IMR-90 (cell line): ENCODE results near the gene IL24.

ENCODE experiments used
- CTCF ChIP-seq: conservative IDR thresholded peaks from 2 replicates; pipeline ENCODE4 v1.5.1; 2012; ENCODE audit warnings: mild to moderate bottlenecking, low read depth, low read length, improper control_type of control experiment
- MAFK ChIP-seq: IDR thresholded peaks from 2 replicates; pipeline ENCODE4 v1.6.1; 2012; ENCODE audit warnings: low read depth, low read length, improper control_type of control experiment
- MAZ ChIP-seq: IDR thresholded peaks from 2 replicates; pipeline ENCODE4 v1.6.1; 2012; ENCODE audit warnings: low read depth, mild to moderate bottlenecking, low read length, improper control_type of control experiment, moderate library complexity, borderline replicate concordance
- MXI1 ChIP-seq: IDR thresholded peaks from 2 replicates; pipeline ENCODE4 v1.6.1; 2012; ENCODE audit warnings: low read depth, mild to moderate bottlenecking, low read length, moderate library complexity, borderline replicate concordance
- POLR2A ChIP-seq: IDR thresholded peaks from 2 replicates; pipeline ENCODE4 v1.6.1; 2012; ENCODE audit warnings: mild to moderate bottlenecking, low read depth, low read length
- RFX5 ChIP-seq: IDR thresholded peaks from 2 replicates; pipeline ENCODE4 v1.8.0; 2012; ENCODE audit warnings: low read depth, mild to moderate bottlenecking, low read length, moderate library complexity

- peak; percentile 89 for TF ChIP-seq CTCF
- 0 out of 2 replicates have a peak, but pooled peaks have one; percentile 24 for TF ChIP-seq POLR2A
- TF ChIP-seq MAZ, result no peak
- no peak for TF ChIP-seq MXI1
- TF ChIP-seq MAFK, result no peak
- no peak for TF ChIP-seq RFX5
Observed at GRCh38 chr1:206912445-206913095, 15.3 kb downstream of the IL24 start.
